ENCODE results near the gene NRG2.

Gene NRG2

GRCh38 chr5:139882961-139883539, 160.0 kb downstream of the NRG2 start:
- TF ChIP-seq POLR2A (IDR thresholded peaks at IDR 0.05; ENCODE audit: low read depth, low read length), result no peak
- FAIRE-seq (no peak), DNase-seq (ENCODE audit: insufficient read length, low spot score) (no peak)

GRCh38 chr5:139882316-139882715, 160.8 kb downstream of the NRG2 start:
- no peak for TF ChIP-seq POLR2A (IDR thresholded peaks at IDR 0.05; ENCODE audit: low read depth, low read length)
- DNase-seq (ENCODE audit: insufficient read length, low spot score), result no peak
- FAIRE-seq, result no peak

- FAIRE-seq (no peak), DNase-seq (ENCODE audit: insufficient read length, low spot score) (no peak)
- no peak for TF ChIP-seq POLR2A (IDR thresholded peaks at IDR 0.05; ENCODE audit: low read depth, low read length)
Observed at GRCh38 chr5:139881143-139881733, 161.9 kb downstream of the NRG2 start.

- DNase-seq (ENCODE audit: insufficient read length, low spot score), result no peak
- no peak for FAIRE-seq
- no peak for TF ChIP-seq POLR2A (IDR thresholded peaks at IDR 0.05; ENCODE audit: low read depth, low read length)
Observed at GRCh38 chr5:139880416-139881142, 162.5 kb downstream of the NRG2 start.

- DNase-seq (ENCODE audit: insufficient read length, low spot score) (no peak), FAIRE-seq (no peak)
- no peak for TF ChIP-seq POLR2A (IDR thresholded peaks at IDR 0.05; ENCODE audit: low read depth, low read length)
Observed at GRCh38 chr5:139878093-139878492, 165.0 kb downstream of the NRG2 start.

GRCh38 chr5:139877129-139877597, 165.9 kb downstream of the NRG2 start:
- no peak for DNase-seq (ENCODE audit: insufficient read length, low spot score)
- no peak for FAIRE-seq
- TF ChIP-seq POLR2A (IDR thresholded peaks at IDR 0.05; ENCODE audit: low read depth, low read length), result no peak

GRCh38 chr5:139875957-139876356, 167.1 kb downstream of the NRG2 start:
- DNase-seq (ENCODE audit: insufficient read length, low spot score), result no peak
- FAIRE-seq, result no peak
- TF ChIP-seq POLR2A (IDR thresholded peaks at IDR 0.05; ENCODE audit: low read depth, low read length), result no peak

GRCh38 chr5:139872851-139873794, 170.0 kb downstream of the NRG2 start:
- no peak for FAIRE-seq
- no peak for DNase-seq (ENCODE audit: insufficient read length, low spot score)

GRCh38 chr5:139872052-139872766, 170.9 kb downstream of the NRG2 start:
- no peak for FAIRE-seq
- DNase-seq (ENCODE audit: insufficient read length, low spot score), result no peak
- TF ChIP-seq POLR2A (IDR thresholded peaks at IDR 0.05; ENCODE audit: low read depth, low read length), result no peak

More at GRCh38 chr5:139872851-139873794, 170.0 kb downstream of the NRG2 start:
- TF ChIP-seq POLR2A (IDR thresholded peaks at IDR 0.05; ENCODE audit: low read depth, low read length), result no peak

GRCh38 chr5:139871614-139872013, 171.5 kb downstream of the NRG2 start:
- TF ChIP-seq POLR2A (IDR thresholded peaks at IDR 0.05; ENCODE audit: low read depth, low read length), result no peak
- DNase-seq (ENCODE audit: insufficient read length, low spot score), result no peak
- no peak for FAIRE-seq

GRCh38 chr5:139870677-139871076, 172.4 kb downstream of the NRG2 start:
- DNase-seq (ENCODE audit: insufficient read length, low spot score) (no peak), FAIRE-seq (no peak)

GRCh38 chr5:139869042-139869790, 173.9 kb downstream of the NRG2 start:
- FAIRE-seq, result no peak
- DNase-seq (ENCODE audit: insufficient read length, low spot score), result no peak
- no peak for TF ChIP-seq POLR2A (IDR thresholded peaks at IDR 0.05; ENCODE audit: low read depth, low read length)

More at GRCh38 chr5:139870677-139871076, 172.4 kb downstream of the NRG2 start:
- no peak for TF ChIP-seq POLR2A (IDR thresholded peaks at IDR 0.05; ENCODE audit: low read depth, low read length)

All from H54 (cell line).